Activated CD4-positive, alpha-beta T cell treated with anti-CD3 and anti-CD28 coated beads, Interleukin-10, Interleukin-2, amounts not matched to agents 100 ng/mL and 50 ng/mL, durations not matched to agents 16 hours and 8 hours (primary cell): ENCODE measurements around the gene GMPPA.

Source experiments
- DNase-seq: peaks from one replicate; pipeline ENCODE4 v3.0.0-alpha.2; 2020

GMPPA gene

DNA sequence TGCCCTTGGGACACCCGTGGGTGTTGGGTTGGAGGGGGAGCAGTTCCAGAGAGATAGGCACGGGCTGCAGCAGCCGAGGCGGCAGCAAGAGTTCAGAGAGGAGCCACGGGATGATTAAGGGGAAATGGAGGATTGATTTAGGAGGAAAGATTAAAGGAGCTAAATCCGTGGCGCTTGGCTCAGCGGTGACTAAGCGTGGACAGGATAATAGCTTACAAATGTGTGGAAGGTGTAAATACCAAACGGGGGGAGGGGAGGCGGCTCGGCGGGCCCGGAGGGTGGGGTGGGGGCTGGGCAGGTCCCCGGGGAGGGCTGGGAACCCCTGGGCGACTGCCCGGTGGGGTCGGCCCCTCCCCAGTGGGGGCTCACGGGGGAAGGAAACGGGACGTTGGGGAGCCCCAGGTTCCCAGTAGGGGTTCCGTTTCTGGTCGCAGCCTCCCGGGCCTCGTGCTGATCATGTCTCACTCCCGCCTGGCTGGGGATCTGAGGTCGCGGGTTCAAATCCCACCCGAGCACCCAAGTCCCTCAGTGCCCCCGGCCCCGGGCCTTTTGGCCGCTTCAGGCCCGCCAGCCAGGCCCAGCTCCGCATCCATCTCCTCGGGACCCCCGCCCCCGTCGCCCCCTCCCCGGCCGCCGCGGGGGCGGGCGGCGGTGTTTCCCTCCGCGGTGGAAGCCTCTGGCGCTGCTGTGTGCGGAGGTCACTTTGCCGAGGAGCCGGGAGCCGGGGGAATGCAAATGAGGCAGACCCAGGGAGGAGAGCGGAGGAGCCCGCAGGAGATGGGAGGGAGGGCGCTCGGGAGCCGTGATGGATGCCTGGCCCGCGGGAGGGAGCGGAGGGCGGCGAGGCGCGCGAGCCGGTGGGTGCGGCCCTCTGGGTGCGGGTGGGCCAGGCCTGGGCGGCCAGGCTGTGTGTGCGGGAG is 23.7 kb downstream of the GMPPA start:
- DNase-seq: no peak

DNA sequence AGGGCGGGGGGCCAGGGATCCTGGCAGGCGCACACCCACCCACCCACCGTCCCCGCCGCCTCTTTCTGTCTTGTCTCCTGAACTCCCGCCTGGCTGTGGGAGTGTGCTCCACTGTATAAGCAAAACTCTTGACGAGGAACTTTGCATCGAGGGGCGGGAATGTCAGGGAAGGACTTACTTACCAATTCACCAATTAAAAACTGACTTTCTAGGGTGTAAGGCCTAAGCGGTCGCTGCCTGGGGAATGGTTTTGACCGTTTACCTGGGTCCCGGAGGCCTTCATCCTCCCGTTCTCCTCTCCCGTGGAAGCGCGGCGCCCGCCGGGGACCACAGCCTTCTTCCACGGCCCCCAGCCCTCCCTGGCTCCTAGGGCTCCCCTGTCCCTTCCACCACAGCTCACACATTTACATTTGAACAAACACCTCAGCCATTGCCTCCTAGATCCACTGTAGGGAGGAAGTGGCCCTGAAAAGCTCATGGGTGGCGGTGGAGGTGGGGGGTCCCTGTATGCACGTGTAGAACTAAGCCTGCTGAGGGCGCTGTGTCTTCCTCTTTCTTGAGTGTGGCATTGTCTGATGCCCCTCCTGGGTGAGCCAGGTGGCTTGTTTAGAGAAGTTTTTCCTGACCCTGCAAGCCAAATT is 24.5 kb downstream of the GMPPA start:
- no peak for DNase-seq

DNA sequence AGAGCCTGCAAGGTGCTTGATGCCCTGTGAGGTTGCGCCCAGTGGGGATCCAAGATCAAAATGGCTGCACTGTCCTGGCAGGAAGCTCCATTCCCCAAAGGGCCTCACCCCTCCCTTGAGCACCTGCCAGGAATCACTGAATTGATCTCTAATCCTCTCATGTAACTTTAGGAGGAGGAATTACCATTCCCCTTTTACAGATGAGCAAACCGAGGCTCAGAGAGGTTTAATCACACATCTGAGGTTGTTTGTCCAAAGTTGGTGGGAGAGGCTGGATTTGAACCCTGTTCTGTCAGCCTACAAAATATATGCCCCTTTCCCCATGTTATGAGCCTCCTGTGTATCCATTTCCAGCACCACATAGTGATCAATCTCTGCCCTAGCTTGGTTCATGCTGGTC is 26.1 kb downstream of the GMPPA start:
- DNase-seq: no peak

DNA sequence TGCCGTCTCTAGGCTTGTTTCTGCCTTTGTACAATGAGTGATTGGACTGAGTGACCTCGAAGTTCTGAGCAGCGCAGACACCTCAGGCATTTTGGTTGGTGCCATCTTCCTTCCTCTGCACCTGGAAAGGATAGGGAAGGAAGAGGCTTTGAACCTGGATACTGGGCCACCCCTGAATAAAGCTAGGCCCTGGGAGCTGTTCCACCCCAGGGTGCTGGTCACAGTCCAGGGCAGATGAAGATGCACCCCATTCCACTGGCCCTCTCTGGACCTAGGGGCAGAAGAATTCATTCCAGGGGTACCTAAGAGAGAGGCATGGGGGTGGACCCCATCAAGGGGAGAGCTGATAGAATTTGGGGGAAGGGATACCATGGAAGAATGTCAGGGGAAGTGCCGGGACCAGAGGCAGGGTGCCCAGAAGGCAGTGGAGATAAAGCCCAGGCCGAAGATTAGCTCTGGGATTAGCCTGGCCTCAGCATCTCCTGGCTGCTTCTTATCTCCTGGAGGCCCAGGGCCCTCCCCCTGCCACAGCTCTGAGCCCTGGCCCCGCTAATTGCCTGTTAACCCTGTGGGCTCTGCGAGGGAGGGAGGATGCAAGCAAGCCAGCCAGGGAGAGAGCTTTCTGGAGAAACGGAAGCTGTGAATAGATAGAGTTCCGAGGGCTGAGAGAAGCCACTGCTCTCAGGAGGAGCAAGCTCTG is 27.0 kb downstream of the GMPPA start:
- no peak for DNase-seq

DNA sequence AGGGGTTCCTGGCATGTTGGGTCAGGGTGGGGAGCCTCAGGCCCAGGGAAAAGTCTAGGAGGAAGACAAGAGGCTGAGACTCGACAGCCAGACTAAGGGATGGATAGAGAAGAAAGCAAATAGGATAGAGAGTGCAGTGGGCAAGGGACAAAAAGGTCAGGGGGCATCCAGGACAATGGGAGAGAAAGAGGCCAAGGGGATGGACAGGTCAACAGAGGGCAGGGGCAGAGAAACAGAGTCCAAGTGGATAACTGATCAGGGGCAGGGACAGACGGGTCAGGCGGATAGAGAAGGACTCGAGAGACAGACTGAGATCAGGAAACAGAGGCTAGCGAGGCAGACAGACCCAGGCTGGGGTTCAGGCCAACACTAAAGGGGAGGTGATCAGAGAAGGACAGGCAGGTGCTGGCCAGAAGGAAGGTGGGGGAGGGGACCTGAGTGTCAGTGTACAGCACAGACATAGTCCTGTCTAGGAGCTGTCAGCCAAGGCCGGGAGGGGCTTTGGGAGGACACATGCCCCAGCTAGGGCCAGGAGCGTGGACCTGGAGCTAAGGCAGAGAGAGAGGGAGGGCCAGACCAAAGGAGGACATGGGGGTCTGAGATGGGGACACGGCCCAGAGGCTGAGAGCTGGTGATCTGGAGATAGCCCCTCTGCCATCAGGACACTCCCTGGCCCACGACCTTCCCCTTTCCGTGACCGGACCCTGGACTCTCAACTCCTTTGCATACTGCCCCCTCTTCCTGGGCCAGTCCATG is 27.8 kb downstream of the GMPPA start:
- no peak for DNase-seq

DNA sequence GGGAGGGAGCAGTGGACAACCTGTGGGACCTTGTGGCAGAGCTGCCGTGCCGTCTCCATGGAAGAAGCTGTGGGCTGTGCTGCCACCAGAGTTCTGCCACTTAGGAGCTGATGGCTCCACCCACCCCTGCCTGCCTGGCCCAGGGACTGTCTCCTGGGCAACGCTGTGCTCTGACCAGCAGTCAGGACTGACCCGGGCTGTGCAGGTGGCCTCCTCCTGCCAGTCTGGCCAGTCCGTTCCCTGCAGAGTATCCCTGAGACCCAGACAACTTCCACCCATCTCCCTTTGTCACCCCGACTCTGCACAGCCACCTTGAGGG is 28.3 kb downstream of the GMPPA start:
- DNase-seq: no peak

DNA sequence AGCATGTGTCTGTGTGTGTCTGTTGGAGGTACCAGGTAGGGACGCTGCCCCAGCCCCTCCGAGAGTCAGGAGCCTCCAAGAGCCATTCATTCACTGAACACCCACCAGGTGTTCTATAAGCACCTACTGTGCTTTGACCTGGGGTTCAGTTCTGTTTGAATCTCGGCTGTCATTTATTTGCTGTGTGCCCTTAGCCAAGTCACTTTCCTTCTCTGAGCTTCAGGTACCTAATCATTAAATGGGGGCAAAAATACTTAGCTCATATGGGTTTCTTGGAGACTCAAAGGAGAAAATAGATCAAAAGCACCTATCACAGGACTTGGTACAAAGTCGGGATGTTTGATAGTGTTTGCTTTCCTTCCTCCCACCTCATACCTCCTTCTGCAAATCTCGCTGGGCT is 28.8 kb downstream of the GMPPA start:
- no peak for DNase-seq

DNA sequence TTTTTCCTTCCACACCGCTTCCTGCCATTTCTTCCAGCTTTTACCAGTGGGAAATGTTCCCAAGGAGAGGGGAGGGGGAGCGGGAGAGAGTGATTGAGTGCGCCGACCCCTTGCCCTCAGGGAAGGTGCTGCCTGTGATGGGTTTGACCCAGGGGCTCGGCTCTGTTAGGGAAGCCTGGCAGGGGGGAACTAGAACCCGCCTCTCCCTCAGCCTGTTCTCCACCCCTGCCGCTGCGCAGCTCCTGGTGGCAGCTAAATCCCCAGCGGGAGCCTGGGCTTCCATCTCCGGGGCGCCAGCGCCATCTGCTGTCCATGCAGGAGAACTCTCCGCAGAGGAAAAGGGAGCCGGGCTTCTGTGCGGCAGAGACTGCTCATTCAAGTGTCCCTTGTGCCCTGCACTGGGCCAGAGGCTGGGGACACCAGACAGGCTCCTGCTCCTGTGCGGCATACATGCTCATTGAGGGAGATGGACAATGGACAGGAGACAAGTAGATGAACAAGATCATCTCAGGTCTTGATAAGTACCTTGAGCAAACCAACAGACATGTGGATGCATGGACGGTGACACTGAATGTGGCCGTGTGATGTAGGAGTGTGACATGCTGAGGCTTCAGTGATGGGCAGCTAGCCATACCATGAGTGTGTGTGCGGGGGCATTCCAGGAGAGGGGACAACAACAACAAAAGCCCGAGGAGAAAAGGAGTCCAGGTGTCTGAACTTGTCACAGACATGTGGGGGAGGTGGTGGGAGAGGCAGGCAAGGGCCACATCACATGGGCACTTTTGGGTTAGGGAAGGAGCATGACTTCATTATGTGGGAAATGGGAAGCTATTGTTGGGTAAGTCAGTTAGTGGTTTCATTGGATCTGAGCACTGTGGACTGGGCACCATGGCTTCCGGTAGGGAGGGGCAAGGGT is 31.6 kb downstream of the GMPPA start:
- peak; percentile 88 for DNase-seq

DNA sequence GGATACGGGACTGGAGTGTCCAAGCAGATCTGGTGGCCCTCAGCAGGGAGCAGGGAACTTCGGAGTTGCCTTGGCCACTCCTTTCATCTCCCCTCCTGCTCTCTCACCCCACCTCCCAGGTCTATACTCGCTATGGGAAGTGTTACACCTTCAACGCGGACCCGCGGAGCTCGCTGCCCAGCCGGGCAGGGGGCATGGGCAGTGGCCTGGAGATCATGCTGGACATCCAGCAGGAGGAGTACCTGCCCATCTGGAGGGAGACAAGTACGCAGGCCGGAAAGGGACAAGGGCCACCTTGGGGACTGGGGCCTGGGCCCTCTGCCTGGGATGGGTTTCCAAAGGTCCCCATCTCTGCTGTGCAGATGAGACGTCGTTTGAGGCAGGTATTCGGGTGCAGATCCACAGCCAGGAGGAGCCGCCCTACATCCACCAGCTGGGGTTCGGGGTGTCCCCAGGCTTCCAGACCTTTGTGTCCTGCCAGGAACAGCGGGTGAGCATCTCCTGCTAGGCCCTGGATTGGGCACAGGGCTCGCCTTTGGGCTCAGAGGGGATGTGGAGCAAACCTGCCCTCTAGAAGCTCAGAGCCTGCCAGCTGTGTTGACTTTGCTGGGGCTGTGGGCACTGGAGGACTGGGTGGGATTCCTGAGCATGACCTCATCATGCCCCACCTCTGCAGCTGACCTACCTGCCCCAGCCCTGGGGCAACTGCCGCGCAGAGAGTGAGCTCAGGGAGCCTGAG is 33.1 kb downstream of the GMPPA start:
- no peak for DNase-seq

DNA sequence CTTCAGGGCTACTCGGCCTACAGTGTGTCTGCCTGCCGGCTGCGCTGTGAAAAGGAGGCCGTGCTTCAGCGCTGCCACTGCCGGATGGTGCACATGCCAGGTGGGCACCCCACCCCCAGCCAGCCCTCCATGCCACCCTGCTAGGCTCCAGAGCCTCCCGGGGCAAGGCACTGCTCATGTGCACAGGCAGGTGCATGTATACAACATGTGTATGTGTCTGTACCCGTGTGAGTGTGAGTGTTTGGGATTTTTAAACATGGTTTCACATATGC is 33.6 kb downstream of the GMPPA start:
- DNase-seq: no peak

DNA sequence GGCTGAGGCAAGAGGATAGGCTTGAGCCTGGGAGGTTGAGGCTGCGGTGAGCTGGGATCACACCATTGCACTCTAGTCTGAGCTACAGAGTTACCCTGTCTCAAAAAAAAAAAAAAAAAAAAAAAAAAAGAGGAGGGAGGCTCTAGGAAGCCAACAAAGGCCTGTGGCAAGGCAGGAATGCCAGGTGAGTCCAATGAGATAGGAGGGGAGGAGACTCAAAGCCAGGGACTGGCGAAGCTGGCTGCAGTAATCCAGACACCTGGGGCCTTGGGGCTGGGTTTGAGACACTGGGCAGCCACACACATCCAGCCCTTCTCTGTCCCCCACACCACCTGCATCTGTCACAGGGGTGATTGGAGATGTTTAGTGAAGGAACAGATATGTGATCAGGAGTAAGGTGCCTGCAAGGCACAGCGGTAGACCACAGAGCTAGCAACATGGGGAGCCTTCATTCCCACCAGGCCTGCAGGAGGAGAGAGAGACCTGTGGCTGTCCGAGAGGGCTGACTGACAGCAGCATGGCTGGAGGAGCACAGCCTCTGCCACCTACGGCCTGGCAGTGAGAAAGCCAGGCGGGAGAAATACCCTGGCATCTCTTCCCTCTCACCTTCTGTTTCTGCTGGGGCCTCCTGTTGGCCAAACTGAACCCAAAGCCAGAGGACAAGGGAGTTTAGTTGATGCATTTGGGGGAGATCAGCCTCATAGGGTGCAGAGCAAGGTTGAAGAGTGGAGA is 35.4 kb downstream of the GMPPA start:
- DNase-seq: no peak

DNA sequence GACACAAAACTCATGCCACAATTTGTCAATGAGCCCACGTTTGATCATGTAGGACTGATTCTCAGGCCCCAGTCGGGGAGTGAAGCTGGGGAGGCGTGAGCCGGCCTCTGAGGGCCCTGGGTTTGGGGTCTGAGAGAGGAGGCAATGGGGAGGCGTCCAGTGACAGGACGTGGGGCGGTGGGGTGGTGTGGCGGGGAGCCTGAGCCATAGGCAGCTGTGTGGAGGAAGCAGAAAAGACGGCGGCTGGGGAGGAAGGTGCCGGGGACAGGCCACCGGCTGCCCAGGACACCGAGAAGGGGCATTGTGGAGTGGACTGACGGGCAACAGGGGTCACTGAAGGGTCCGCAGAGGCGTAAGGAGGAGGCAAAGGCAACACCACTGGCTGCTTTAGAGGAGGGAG is 37.7 kb downstream of the GMPPA start:
- DNase-seq: no peak

DNA sequence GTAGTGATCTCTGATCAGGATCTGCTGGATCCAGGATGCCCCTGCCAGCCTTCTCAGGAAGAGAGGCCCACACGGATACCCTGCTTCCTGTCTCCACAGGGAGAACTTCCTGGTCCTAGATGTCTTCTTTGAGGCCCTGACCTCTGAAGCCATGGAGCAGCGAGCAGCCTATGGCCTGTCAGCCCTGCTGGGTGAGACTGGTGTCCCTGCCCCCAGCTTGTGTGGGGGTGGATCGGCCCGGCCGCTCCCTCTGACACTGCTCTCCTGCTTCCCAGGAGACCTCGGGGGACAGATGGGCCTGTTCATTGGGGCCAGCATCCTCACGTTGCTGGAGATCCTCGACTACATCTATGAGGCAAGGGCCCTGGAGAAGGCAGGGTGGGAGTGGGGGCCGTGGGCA is 38.3 kb downstream of the GMPPA start:
- DNase-seq: no peak

DNA sequence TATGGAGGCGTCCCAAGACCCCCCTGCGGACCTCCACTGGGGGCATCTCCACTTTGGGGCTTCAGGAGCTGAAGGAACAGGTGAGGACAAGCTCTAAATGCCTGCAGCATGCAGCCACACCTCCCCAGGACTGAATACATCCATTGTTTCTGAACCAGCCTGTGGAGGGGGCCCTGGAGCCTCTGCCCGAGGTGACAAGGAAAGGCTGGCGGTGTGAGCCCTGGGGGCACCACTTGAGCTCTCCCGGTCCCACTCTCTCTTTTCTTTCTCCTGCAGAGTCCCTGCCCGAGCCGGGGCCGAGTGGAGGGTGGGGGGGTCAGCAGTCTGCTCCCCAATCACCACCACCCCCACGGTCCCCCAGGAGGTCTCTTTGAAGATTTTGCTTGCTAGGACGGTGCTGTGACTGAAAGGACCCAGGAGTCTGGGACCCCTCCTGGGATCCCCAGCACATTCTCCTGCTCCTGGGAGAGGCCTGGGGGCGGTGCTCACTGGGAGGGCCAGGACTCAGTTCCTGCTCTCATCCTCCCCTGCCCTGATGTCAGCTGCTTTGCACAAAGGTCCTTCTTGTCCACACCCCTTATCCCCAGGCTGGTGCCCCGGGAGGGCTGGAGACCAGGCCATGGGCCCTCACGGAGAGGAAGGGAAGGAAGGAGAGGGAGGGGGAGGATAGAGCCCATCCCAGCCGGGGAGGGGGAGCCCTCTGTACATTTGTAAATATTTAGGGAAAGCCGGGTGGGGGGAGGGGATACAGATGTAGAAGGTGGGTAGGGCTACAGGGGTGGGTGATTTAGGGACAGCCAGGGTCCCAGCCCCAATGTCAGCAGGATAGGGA is 39.2 kb downstream of the GMPPA start:
- DNase-seq: no peak

DNA sequence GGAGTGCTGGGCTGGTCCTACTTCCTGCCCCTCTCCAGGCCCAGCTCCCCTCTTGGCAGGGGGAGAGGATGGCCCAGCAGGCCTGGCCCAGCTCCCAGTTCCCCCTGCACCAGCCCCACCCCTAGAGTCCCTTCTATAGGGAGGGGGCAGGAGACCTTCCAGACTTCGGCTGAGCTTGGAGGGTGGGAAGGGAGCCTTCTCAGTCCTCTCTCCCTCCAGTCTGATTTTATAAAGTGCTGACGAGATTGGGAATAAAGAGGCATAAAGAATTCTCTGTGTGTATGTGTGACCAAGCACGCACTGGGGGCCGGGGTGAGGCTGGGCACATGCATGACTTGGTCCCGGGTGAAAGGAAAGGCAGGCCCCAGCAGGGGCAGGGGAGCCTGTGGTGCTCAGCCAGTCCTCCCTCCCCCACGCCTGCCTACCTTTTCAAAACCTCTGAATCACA is 39.8 kb downstream of the GMPPA start:
- DNase-seq: no peak

DNA sequence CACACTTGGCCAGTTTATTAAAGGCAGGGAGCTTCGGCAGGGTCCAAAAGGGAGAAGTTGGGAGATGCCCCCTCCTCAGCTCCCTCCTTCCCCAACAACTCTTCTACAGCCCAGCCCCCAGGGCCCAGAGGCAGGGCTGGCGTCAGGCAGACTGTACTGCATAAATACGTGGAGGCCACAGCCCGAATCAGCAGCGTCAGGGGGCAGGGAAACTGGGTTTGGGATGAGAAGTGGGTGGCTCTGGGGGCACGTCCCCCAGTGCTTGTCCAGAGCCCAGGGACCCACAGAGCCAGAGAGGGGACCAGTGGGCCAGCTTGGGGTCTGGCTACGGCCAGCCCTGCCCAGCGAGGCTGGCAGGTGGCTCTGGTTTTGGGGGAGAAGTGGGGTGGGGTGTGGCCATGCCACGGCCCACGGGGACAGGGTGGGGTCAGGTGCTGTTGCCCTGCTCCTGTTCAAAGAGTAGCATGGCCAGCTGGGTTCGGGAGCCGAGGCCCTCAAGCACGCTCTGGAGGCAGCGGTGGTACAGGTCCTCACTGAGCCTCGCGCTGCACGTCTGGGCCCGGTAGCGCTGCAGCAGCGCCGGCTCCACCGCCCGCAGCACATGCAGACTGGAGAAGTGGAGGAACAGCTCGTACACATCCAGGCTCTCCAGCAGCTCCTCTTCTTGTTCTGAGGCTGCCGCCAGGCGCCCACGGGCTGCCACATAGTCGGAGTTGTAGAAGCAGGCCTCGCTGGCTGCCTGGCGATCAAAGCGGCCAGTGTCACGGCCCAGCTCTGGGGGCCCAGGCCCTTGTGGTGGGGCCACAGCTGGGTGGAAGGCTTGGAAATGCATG is 40.5 kb downstream of the GMPPA start:
- no peak for DNase-seq

DNA sequence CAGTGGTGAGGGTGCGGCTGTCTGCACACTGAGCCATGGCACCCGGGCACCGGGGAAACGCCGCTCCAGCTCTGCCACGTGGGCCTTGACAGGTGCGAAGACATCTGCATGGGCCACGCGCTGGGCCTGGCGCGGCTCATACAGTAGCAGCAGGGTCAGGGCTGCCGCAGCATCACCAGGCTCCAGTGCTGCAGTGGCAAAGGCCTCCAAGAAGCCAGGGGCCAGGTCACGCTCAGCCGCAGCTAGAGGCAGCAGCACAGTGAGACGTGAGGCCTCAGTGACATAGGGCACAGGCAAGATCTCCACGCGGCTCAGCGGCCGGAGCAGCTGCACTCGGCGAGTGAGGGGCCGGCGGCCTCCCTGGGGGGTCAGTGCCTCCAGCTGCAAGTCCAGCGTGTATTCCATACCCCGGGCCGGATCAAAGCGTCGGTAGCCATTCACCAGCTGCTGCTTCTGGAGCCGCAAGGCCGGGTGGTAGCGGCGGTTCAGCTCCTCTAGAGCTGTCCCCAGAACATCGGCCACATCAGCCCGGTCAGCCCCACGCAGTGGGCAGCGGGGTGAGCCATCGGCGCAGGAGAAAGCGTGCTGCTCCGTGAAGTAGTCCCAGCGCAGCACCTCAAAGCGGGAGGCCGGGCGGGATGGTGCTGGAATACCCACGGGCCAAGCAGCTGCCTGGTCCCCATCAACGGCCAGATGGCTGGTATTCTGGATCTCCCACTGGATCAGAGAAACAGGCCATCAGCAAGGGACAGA is 41.4 kb downstream of the GMPPA start:
- DNase-seq: no peak

DNA sequence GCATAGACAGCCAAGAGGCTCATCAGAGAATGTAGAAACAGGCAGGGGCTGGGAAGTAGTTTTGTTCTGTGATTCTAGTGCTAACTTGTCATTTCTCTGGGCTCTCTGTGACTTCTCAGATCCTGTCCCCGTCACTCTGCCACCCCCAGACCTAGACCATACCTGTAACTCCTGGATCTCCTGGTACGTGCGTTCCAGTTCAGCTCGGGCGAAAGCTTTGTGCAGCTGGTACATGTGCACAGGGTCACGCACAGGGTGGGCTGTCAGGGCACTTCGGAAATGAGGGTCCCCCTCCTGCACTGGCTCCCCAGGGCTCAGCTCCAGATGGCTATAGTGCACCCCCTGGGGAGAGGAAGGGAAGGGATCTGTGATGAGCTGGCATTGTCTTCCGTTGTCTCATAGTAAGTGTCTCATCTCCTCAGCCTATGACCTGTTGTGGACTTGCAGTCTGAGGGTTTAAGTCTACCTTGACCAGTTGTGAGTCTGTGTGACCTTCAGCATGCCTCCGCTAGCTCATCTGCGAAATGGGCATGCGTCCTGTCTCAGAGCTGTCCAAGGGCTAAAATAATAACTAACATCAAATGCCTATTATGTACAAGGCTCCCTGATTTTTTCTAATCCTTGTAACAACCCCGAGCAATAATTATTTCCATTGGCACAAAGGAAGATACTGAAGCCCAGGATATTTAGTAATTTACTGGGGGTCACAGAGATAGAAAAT is 42.3 kb downstream of the GMPPA start:
- DNase-seq: no peak
